ENCODE data around the gene NOPCHAP1.
"Not testable (repeated sequence)": the region's sequence is repeated elsewhere in the genome, so short reads cannot be mapped to it uniquely, and the experiment has no call there.

Gene NOPCHAP1

GRCh38 chr12:104966677-104967076 lies 19.4 kb upstream of the NOPCHAP1 start:
- no peak for DNase-seq

GRCh38 chr12:104969343-104969742 lies 16.8 kb upstream of the NOPCHAP1 start:
- no peak for DNase-seq

- no peak for DNase-seq
Observed at GRCh38 chr12:104971306-104971705, 14.8 kb upstream of the NOPCHAP1 start.

GRCh38 chr12:104973250-104973649 lies 12.9 kb upstream of the NOPCHAP1 start:
- DNase-seq = no peak

GRCh38 chr12:104974626-104975290 lies 11.4 kb upstream of the NOPCHAP1 start:
- no peak for DNase-seq

- no peak for DNase-seq
Observed at GRCh38 chr12:104975587-104976343, 10.4 kb upstream of the NOPCHAP1 start.

- DNase-seq = no peak
Observed at GRCh38 chr12:104976703-104977102, 9.4 kb upstream of the NOPCHAP1 start.

- not testable (repeated sequence) for DNase-seq
Observed at GRCh38 chr12:104977688-104978087, 8.4 kb upstream of the NOPCHAP1 start.

GRCh38 chr12:104985206-104985605 lies 910 bp upstream of the NOPCHAP1 start:
- DNase-seq = peak; percentile 2

GRCh38 chr12:104990950-104991349 lies 4.8 kb downstream of the NOPCHAP1 start:
- DNase-seq = no peak

GRCh38 chr12:104991565-104992128 lies 5.5 kb downstream of the NOPCHAP1 start:
- no peak for DNase-seq

- no peak for DNase-seq
Observed at GRCh38 chr12:104994336-104994735, 8.2 kb downstream of the NOPCHAP1 start.

GRCh38 chr12:104997541-104997940 lies 11.4 kb downstream of the NOPCHAP1 start:
- no peak for DNase-seq

GRCh38 chr12:104998423-104999346 lies 12.6 kb downstream of the NOPCHAP1 start:
- no peak for DNase-seq

- DNase-seq = no peak
Observed at GRCh38 chr12:104999347-104999685, 13.2 kb downstream of the NOPCHAP1 start.

GRCh38 chr12:105001476-105001875 lies 15.4 kb downstream of the NOPCHAP1 start:
- no peak for DNase-seq

- DNase-seq = no peak
Observed at GRCh38 chr12:105013892-105014291, 27.8 kb downstream of the NOPCHAP1 start.

- no peak for DNase-seq
Observed at GRCh38 chr12:105014603-105015002, 28.5 kb downstream of the NOPCHAP1 start.

GRCh38 chr12:105015543-105015942 lies 29.4 kb downstream of the NOPCHAP1 start:
- no peak for DNase-seq

- no peak for DNase-seq
Observed at GRCh38 chr12:105018012-105018411, 31.9 kb downstream of the NOPCHAP1 start.

- no peak for DNase-seq
Observed at GRCh38 chr12:105018776-105019175, 32.7 kb downstream of the NOPCHAP1 start.

GRCh38 chr12:105020241-105020962 lies 34.3 kb downstream of the NOPCHAP1 start:
- DNase-seq = no peak
